ENCODE measurements around the gene PSME4.

Gene PSME4, protein sequence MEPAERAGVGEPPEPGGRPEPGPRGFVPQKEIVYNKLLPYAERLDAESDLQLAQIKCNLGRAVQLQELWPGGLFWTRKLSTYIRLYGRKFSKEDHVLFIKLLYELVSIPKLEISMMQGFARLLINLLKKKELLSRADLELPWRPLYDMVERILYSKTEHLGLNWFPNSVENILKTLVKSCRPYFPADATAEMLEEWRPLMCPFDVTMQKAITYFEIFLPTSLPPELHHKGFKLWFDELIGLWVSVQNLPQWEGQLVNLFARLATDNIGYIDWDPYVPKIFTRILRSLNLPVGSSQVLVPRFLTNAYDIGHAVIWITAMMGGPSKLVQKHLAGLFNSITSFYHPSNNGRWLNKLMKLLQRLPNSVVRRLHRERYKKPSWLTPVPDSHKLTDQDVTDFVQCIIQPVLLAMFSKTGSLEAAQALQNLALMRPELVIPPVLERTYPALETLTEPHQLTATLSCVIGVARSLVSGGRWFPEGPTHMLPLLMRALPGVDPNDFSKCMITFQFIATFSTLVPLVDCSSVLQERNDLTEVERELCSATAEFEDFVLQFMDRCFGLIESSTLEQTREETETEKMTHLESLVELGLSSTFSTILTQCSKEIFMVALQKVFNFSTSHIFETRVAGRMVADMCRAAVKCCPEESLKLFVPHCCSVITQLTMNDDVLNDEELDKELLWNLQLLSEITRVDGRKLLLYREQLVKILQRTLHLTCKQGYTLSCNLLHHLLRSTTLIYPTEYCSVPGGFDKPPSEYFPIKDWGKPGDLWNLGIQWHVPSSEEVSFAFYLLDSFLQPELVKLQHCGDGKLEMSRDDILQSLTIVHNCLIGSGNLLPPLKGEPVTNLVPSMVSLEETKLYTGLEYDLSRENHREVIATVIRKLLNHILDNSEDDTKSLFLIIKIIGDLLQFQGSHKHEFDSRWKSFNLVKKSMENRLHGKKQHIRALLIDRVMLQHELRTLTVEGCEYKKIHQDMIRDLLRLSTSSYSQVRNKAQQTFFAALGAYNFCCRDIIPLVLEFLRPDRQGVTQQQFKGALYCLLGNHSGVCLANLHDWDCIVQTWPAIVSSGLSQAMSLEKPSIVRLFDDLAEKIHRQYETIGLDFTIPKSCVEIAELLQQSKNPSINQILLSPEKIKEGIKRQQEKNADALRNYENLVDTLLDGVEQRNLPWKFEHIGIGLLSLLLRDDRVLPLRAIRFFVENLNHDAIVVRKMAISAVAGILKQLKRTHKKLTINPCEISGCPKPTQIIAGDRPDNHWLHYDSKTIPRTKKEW (N-terminal part only)

DNA sequence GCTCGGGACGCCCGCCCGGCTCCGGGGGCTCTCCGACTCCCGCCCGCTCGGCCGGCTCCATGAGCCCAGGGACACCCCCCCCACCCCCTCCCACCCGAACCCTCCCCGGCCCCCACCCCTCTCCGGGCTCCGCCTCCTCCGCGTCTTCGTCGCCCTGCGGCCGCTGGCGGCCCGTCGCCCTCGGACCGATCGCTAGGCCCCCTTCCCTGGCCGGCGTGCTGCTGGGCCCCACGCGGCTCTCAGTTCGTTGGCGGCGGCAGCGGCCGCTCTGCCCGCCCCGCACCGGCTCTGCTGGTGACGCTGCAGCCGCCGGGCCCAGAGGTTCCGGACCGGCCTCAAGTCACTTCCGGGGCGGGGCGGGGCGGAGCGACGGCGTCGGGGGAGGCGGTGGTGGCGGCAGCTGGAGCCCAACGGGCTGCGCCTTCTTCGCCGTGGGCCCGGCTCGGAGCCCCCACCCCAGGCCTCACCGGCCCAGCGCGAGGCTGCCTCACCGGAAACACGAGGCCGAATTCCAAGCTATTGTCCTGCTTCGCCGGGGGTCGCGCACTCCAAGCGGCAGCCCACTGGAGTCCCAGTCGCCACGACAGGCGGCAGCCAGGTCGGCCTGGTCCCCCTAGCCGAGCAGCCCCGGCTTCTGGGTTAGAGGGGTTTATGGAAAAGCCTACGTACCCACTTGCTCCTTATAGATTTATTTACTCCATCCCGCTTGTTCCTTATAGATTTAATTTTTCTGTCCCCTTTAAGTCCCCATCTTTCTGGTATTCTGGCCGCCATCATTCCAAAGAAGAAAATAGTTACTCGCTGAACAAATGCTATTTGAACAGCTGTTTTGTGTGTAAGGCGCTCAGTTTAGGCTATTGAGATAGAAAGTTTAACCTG is at the start of gene PSME4:
TSS of gene PSME4 (minus strand) at position 270 of the 879 bp plus-strand sequence. CDS start at position 61, 209 bp downstream.
- peak within 1 kb of the TSS; percentile 90 for H3K4me3 ChIP-seq (ENCODE audit: low read depth, low read length)

DNA sequence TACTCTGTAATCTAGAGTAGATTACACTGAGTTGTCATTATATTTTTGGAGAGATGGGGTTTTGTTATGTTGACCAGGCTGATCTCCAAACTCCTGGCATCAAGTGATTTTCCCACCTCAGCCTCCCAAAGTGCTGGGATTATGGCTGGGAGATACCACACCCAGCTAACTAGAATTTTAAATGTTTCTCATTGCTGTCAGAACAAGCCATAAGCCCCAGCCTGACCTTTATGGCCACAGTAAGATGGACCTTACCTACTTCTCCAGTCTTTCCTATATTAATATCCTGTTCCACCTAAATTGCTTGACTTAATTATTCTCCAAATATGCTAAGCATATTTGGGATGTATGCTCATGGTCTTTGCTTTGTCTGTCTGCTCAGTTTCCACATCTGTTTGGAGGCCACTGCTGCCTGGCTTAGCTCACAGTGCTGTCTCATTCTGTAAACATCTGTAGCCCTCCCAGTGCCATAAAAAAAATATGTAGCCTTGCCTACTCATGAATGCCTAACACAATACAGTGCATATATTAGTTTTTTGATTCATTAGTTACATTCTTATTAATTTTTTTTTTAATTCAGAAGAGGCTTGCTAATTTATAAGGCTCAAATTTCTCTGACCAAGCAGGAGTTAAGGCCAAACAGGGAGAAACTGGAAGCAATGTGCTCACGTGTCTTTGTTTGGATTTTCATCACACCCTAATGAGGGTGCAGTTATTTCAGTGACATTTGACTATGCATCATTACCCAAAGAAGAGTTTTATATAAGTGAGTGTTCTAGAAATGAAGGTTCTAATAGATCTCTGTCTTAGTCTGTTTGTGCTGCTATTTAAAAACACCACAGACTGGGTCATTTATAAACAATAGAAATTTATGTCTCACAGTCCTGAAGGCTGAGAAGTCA is 45.3 kb upstream of the PSME4 start:
- H3K4me3 ChIP-seq (ENCODE audit: low read depth, low read length) = no peak overlapping the region

DNA sequence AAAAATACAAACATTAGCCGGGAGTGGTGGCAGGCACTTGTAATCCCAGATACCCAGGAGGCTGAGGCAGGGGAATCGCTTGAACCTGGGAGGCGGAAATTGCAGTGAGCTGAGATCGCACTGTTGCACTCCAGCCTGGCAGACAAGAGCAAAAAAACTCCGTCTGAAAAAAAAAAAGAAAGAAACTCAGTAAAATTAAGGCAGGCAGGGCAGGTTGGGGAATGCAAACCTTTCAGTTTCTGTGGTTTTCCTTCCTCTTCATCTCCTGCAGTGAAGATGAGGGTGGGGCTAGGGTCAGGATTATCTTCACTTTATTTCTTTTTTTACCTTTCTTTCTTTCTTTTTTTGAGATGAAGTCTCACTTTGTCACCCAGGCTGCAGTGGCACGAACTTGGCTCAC is 43.2 kb upstream of the PSME4 start:
- H3K4me3 ChIP-seq (ENCODE audit: low read depth, low read length) = no peak overlapping the region

DNA sequence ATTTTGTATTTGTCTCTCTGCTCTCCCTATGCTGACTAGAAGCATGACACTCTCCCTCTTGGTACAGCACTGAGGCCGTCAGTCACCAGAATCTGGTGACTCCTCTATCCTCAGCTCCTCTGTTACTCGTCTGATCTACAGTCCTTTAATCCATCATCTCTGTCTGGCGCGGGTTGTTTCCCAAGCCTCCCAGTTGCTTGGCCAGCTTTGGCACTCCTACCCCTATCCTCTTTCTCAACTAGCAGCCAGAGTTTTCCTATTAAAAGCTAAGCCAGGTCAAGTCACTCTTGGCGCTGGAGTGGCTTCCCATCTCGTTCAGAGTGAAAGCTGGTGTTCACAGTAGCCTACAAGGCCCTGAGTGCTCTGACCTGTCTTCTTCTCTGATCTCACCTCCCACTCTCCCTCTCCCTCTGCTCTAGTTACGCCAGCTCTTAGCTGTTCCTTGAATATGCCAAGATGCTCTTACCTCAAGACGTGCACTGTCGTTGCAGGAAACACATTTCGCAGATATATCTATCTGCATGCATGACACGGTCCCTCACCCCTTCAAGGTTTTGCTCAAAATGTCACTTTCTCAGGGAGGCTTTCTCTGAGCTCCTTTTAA is 41.8 kb upstream of the PSME4 start:
- H3K4me3 ChIP-seq (ENCODE audit: low read depth, low read length) = no peak overlapping the region

DNA sequence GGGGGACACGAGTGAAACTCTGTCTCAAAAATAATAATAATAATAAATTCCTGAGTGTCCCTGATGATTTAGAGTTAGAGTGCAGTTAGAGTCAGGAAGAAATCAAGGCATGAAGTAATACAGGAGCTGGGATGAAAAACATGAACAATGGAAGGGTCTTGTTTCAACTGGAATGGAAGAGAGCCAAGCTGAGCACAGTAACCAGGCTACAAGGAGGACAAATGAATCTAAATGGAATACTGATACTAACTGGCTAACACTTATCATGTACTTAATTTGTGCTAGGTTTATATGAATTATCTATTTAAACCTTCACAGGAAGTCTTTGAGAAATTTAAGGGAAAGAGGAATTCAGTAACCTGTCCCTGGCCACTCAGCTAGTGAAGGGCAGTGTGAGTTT is 38.8 kb upstream of the PSME4 start:
- H3K4me3 ChIP-seq (ENCODE audit: low read depth, low read length) = no peak overlapping the region

DNA sequence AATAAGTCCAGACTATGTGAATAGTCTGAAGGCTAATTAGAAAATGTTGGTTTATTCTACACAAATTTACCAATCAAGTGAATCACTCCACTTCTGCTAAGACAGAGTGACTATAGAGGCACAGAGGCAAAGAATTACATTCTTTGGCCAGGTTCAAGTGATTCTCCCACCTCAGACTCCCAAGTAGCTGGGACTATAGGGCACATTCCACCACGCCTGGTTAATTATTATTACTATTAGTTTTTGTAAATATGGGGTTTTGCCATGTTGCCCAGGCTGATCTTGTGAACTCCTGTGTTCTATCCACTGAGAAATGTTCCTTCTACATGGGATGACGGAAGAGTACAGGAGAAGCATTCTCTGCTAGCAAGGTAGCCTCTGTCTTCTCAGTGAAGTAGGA is 37.6 kb upstream of the PSME4 start:
- H3K4me3 ChIP-seq (ENCODE audit: low read depth, low read length) = no peak overlapping the region

DNA sequence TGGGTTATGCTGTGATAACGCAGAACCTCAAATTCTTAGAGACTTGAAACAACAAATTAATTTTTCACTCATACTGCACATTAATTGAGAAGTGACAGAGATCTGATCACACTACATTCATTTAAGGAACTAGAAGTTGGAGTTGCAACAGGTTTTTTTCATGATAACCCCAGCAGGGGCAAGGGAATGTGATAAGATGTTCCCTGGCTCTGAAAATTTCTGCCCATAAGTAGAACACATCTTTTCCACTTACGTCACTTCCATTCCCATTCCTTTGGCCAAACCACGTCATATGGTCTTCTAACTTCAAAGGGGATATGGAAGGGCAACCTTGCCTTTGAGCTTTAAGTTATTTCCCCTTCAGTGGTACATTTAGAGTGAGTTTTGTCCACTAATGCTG is 29.7 kb upstream of the PSME4 start:
- no peak overlapping the region for H3K4me3 ChIP-seq (ENCODE audit: low read depth, low read length)

DNA sequence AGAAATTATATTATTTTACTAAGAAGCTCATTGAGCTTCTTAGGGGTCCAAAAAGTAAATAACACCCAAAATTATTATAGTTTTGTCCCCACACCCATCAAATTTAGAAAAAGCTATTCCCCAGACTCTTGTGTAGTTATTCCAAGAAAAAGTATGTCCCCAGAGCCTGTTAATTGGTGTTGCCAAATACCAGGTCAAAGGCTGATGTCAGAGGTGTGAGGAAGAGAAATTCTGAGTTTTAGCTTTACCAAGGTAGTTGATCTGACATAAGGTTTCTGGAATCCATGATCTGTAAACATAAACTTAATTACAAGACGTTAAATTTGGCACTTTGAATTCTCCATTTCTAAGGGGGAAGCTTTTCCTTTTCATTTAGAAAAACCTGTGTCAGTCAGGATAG is 29.3 kb upstream of the PSME4 start:
- H3K4me3 ChIP-seq (ENCODE audit: low read depth, low read length) = no peak overlapping the region

DNA sequence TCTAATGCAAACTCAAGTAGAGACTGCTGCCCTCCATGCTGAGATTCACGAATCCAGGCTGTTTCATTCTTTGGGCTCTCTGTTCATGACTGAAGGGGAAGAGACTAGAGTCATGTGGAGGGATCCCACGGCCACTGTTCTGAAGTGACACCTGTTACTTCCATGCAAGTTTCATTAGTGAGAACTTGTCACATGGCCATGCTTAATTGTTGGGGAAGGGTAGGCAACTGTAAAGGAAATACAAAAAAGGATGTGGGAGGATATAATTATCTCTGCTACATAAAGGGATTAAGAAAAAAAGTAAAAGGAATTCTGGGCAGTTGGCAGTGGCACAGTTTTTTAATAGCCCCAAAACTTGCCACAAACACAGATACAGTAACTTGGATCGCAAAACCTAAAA is 28.0 kb upstream of the PSME4 start:
- H3K4me3 ChIP-seq (ENCODE audit: low read depth, low read length) = no peak overlapping the region

DNA sequence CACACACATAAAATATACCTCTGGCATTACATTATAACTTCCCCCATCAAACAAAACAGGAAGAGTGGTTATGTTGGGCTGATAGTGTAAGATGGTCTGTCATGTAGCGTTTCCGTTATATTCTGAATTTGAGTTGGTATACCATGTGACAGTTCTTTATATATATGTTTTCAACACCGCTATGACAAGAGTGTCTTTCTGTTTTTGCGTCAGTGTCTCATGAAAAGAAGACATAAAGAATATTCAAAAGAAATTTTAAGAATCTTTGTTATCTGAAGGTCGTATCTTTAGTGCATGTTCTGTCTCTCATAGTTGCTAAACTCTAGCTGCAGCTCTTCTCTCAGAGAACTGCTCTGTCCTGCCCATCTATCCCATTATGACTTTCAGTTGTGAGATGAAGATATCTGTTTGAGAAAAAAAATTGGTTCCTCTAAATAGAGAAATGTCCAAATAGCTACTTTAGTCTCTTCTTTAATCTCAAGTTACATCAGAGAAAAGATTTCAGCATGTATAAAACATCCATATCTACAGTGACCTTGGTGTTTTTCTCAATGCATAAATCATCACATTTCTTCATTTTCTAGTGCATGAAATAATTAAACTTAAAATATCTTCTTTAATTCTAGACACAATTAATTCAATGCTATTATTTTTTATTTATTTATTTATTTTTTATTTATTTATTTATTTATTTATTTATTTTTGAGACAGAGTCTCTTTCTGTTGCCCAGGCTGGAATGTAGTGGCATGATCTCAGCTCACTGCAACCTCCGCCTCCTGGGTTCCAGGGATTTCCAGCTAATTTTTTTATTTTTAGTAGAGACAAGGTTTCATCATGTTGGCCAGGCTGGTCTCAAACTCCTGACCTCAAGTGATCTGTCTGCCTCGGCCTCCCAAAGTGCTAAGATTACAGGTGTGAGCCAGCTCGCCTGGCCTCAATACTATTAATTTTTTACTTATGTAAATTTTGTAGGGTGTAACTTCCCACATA is 24.3 kb upstream of the PSME4 start:
- H3K4me3 ChIP-seq (ENCODE audit: low read depth, low read length) = no peak overlapping the region

DNA sequence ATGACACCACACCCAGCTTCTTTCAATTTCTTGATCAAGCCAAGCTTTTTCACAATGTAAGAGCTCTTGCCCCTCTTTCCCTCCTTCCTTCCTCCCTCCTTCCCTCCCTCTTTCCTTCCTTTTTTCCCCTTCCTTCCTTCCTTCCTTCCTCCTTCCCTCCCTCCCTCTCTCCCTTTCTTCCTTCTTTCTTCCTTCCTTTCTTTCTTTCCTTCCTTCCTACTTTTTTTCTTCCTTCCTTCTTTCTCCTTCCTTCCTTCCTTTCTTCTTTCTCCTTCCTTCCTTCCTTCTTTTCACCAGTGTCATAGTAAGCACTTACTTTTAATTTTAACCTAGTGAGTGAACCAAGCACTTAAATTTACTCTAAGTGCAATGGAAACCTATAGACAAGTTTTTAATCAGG is 21.2 kb upstream of the PSME4 start:
- no peak overlapping the region for H3K4me3 ChIP-seq (ENCODE audit: low read depth, low read length)

DNA sequence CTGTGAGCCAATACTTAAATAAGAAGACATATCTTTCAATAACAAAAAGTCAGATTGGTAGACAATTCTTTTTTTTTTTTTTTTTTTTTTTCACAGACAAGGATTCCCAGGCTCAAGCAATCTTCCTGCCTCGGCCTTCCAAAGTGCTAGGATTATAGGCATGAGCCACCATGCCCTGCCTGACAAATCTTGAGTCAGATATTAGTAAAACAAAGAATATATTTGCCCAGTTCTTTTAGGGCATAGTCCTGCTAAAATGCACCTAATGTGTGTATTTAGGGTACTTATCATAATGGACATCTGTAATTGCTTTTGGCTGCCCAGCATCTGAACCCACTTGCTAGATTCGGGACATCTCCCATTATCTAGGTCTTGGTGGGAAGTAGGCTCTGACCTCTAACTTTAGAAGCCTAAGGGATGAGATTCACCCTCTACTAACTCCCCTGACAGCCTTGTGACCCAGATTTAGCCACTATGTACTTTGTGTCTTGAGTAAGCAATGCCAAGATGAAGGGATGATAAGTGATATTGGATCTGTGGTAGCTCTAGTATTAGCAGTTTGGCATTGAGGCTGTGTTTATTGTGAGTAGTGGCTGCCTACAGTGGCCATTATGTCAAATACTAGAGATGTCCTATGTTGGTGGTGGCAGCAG is 18.5 kb upstream of the PSME4 start:
- H3K4me3 ChIP-seq (ENCODE audit: low read depth, low read length) = no peak overlapping the region

DNA sequence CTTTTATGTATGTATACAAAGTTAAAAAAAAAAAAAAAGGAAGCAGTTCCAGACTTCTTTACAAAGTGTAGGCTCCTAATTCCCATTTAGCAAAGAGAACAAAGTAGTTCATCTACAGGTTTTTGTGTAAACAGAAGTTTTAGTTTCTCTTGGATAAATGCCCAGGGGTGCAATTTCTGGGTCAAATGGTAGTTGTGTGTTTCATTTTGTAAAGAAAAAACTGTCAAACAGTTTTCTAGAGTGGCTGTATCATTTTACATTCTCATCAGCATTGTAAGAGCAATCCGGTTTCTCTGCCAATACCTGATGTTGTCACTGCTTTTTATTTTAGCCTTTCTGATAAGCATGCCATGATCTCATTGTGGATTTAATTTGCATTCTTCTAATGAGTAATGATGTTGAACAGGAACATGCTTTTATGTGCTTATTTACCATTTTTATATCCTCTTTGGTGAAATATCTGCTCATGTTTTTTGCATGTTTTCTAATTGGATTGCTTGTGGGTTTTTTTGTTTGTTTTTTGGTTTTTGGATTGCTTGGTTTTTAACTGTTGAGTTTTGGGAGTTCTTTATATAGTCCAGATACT is 16.6 kb upstream of the PSME4 start:
- H3K4me3 ChIP-seq (ENCODE audit: low read depth, low read length) = no peak overlapping the region

DNA sequence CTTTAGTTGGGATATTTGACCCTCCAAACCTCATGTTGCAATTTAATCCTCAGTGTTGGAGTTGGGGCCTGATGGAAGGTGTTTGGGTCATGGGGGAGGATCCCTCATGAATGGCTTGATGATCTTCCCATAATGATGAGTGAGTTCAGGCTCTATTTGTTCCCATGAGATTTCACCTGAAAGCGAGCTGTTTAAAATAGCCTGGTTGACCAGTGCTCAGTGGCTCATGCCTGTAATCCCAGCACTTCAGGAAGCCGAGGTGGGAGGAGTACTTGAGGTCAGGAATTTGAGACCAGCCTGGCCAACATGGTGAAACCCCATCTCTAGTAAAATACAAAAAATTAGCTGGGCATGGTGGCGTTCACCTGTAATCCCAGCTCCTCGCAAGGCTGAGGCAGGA is 14.9 kb upstream of the PSME4 start:
- no peak overlapping the region for H3K4me3 ChIP-seq (ENCODE audit: low read depth, low read length)

DNA sequence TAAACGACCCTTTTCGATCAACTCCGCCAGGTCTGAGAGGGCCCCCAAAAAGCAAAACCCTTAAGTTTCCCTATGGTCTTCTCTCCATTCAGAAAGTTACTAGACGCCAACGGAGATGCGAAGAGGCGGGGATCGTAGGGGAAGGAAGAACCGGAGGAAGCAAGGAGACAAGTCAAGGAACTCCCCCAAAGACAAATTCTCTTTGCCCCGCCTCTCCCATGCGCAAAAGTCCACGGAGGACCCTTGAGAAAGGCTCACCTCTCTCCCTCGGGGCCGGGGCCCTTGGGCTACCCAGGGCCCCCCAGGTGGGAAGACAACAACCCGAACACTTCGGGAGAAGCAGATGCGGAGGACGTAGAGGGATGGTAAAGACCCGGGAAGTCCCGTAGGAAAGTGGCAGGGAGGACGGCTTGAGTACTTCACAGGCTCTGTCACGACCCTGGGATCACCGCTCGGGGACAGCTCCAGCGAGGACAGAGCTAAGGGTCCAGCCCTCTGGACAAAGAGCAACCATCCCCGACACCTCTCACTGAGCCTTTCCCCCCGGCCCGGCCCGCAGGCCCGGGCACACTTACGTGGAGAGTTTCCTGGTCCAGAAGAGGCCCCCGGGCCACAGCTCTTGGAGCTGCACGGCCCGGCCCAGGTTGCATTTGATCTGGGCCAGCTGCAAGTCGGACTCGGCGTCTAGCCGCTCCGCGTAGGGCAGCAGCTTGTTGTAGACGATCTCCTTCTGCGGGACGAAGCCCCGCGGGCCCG is 647 bp downstream of the PSME4 start:
- peak overlapping the region; percentile 90 for H3K4me3 ChIP-seq (ENCODE audit: low read depth, low read length)
